Stimulated activated CD4-positive, alpha-beta T cell treated with anti-CD3 and anti-CD28 coated beads, Interleukin-1b, Interleukin-23, amount 100 ng/mL, for 1 hour (primary cell): Measurements from ENCODE around the gene DGUOK.
A peak's percentile ranks its signal among the peaks of the same experiment; 100 is the strongest.
"Not testable (repeated sequence)": the region's sequence is repeated elsewhere in the genome, so short reads cannot be mapped to it uniquely, and the experiment has no call there.

Experiments used
- DNase-seq, 2 donors: peaks; one replicate each; pipeline ENCODE4 v3.0.0-alpha.2; 2020; ENCODE audit warnings: low read depth in 2 of 2

DGUOK gene

GRCh38 chr2:73926493-73927327 is at the start of gene DGUOK:
TSS of gene DGUOK (plus strand) at chr2:73926880. CDS start at chr2:73926911, 31 bp downstream.
- peak; percentile 80 to 90 for DNase-seq

GRCh38 chr2:73877071-73877802 is 49.4 kb upstream of the DGUOK start:
- no peak for DNase-seq

GRCh38 chr2:73877984-73878383 is 48.7 kb upstream of the DGUOK start:
- DNase-seq: not testable (repeated sequence)

- DNase-seq: no peak
Observed at GRCh38 chr2:73885406-73885805, 41.3 kb upstream of the DGUOK start.

- DNase-seq: no peak
Observed at GRCh38 chr2:73886357-73886756, 40.3 kb upstream of the DGUOK start.

- not testable (repeated sequence) for DNase-seq
Observed at GRCh38 chr2:73887596-73888353, 38.9 kb upstream of the DGUOK start.

GRCh38 chr2:73888388-73888787 is 38.3 kb upstream of the DGUOK start:
- no peak for DNase-seq

- no peak for DNase-seq
Observed at GRCh38 chr2:73889206-73889605, 37.5 kb upstream of the DGUOK start.

GRCh38 chr2:73890301-73891092 is 36.2 kb upstream of the DGUOK start:
- DNase-seq: no peak

GRCh38 chr2:73891276-73891901 is 35.3 kb upstream of the DGUOK start:
- DNase-seq: no peak

GRCh38 chr2:73892631-73893329 is 33.9 kb upstream of the DGUOK start, which contains the start of gene ACTG2:
TSS of gene ACTG2 (plus strand) at chr2:73893008. CDS start at chr2:73901312, 8,304 bp downstream.
- no peak for DNase-seq

- no peak for DNase-seq
Observed at GRCh38 chr2:73893764-73894474, 32.8 kb upstream of the DGUOK start.

- no peak for DNase-seq
Observed at GRCh38 chr2:73894475-73894850, 32.2 kb upstream of the DGUOK start.

- no peak for DNase-seq
Observed at GRCh38 chr2:73894877-73895276, 31.8 kb upstream of the DGUOK start.

GRCh38 chr2:73895473-73895872 is 31.2 kb upstream of the DGUOK start:
- no peak for DNase-seq

GRCh38 chr2:73896362-73897239 is 30.1 kb upstream of the DGUOK start:
- DNase-seq: no peak

- DNase-seq: no peak
Observed at GRCh38 chr2:73897240-73897583, 29.5 kb upstream of the DGUOK start.

GRCh38 chr2:73897934-73898333 is 28.7 kb upstream of the DGUOK start:
- DNase-seq: no peak
